Pancreas (tissue), 10 donors: ENCODE results near the gene LRRFIP2. TPM values are rescaled to one million over a fixed set of nuclear protein-coding genes. Genes with fewer than 3 reads are reported as not detected.
A peak's percentile ranks its signal among the peaks of the same experiment; 100 is the strongest.

ENCODE experiments used
- ATAC-seq, 4 donors: fragments of 200-7000 bp; cut with Tn5 transposase; one replicate each; pipeline versions ENCODE4 v1.8.0 to v1.9.1; 2020; ENCODE audit warnings: mild to moderate bottlenecking in 4 of 4, moderate library complexity in 4 of 4
- DNase-seq, 6 donors: peaks; one replicate each; pipeline ENCODE4 v3.0.0-alpha.2; 2020
- FAIRE-seq: peaks from 2 replicates; lab custom pipeline; 2012; peaks lifted over from hg19 to GRCh38; lab: Jason Lieb, UNC
- H3K27ac ChIP-seq, 4 donors: fragments of 200-600 bp; sonication (generic); 1 replicate in 3 of 4; 2 replicates in 1 of 4; pipeline versions ENCODE4 v1.5.0 to v1.8.0; 2020
- H3K27me3 ChIP-seq, 4 donors: fragments of 200-600 bp; one replicate each; pipeline ENCODE4 v1.8.0; 2021
- H3K36me3 ChIP-seq, 3 donors: fragments of 200-600 bp; sonication (generic) in 1 of 3; one replicate each; pipeline versions ENCODE4 v1.5.0 to v1.8.0; 2020 to 2021
- H3K4me1 ChIP-seq, 3 donors: fragments of 200-600 bp; one replicate each; pipeline ENCODE4 v1.8.0; 2021
- H3K4me3 ChIP-seq, 4 donors: fragments of 200-600 bp; sonication (generic) in 2 of 4; one replicate each; pipeline versions ENCODE4 v1.5.0 to v1.8.0; 2020 to 2021
- H3K9me3 ChIP-seq, 4 donors: fragments of 200-600 bp; one replicate each; pipeline ENCODE4 v1.8.0; 2021
- CTCF ChIP-seq, 4 donors: fragments of 200-600 bp; sonication (generic) in 3 of 4; IDR thresholded peaks; one replicate each; pipeline versions ENCODE4 v1.5.0 to v1.8.0; 2021; ENCODE audit warnings: antibody characterized with exemption in 4 of 4
- WGBS, 2 donors: extraction: QIAGEN DNeasy Blood & Tissue Kit; methylation state at CpG; one replicate each; pipeline ENCODE4 v1.1.7; 2013; 5-methylcytosine and 5-hydroxymethylcytosine counted together
- intact Hi-C, 3 donors: fragments of 100-400 bp; cut with DNase I; formaldehyde crosslinking; loops; one replicate each; pipeline versions ENCODE4 v1.11.1 to v1.14.2; 2022
- polyA plus RNA-seq, 2 donors: library from polyadenylated mRNA; stranded (reverse); fragments of 200-250 nt; gene quantifications; one replicate each; pipeline ENCODE4 v1.2.3, GENCODE V29; 2013
- total RNA-seq, 6 donors: library from RNA; stranded (reverse); fragmentation: NEBNext Ultra II Directional in 4 of 6; extraction: Animal tissue kit (Norgen Biotek cat#: 25700) in 4 of 6; gene quantifications; one replicate each; pipeline versions ENCODE4 v1.2.1 to v1.2.4, GENCODE V29; 2021 to 2023
- donor health status: healthy with polysubstance abuse.
- donor health status: DM: no; HTN: no; CAD: no; lungs with moderate emphysema.
- donor health status: DM: no; HTN: no; CAD: no.
- donor health status: control.
- donor health status: control.
- donor health status: Bipolar disorder and iron deficiency.
- donor health status: DM: yes; HTN: yes; CAD: no.
- donor health status: DM: no; HTN: no; CAD: no.
- donor health status: DM: no; HTN: no; CAD: no.
- donor health status: DM: yes; HTN: yes; CAD: no.

The LRRFIP2 gene
- total and polyA plus RNA-seq, 8 donors: 14.6 to 35.7 (median 21.8) TPM

- intact Hi-C loops: no loop called here
Measured at GRCh38 chr3:37099469-37099868, 74.9 kb downstream of the LRRFIP2 start.

GRCh38 chr3:37098884-37099283, 75.5 kb downstream of the LRRFIP2 start:
- ATAC-seq: no peak
- no peak overlapping the region for H3K27ac ChIP-seq
- DNase-seq: no peak
- H3K4me3 ChIP-seq: no peak overlapping the region
- no peaks in the 10 kb centered on the region for H3K27me3 ChIP-seq
- intact Hi-C loops: no loop called here
- no peak for TF ChIP-seq CTCF (IDR thresholded peaks at IDR 0.05)
- H3K9me3 ChIP-seq: no peaks in the 10 kb centered on the region
- no peaks in the 10 kb centered on the region for H3K36me3 ChIP-seq
- WGBS, 2 donors: 97 to 98% methylated on average over 2 of the region's 2 CpGs
- peaks cover 0 to 11% (median 8%) of the 10 kb centered on the region in 3 donors for H3K4me1 ChIP-seq
- no peak for FAIRE-seq

More at GRCh38 chr3:37099469-37099868, 74.9 kb downstream of the LRRFIP2 start:
- peaks cover 0 to 11% (median 8%) of the 10 kb centered on the region in 3 donors for H3K4me1 ChIP-seq
- TF ChIP-seq CTCF (IDR thresholded peaks at IDR 0.05): no peak
- no peak for FAIRE-seq
- no peaks in the 10 kb centered on the region for H3K27me3 ChIP-seq
- ATAC-seq: no peak
- H3K4me3 ChIP-seq: no peak overlapping the region
- DNase-seq: no peak
- no peaks in the 10 kb centered on the region for H3K9me3 ChIP-seq
- H3K36me3 ChIP-seq: no peaks in the 10 kb centered on the region
- H3K27ac ChIP-seq: no peak overlapping the region

GRCh38 chr3:37097776-37098175, 76.6 kb downstream of the LRRFIP2 start:
- DNase-seq (no peak), ATAC-seq (no peak), FAIRE-seq (peak; percentile 59)
- TF ChIP-seq CTCF (IDR thresholded peaks at IDR 0.05): no peak
- Histone ChIP-seq H3K27me3 (no peaks in the 10 kb centered on the region), H3K4me3 (no peak overlapping the region), H3K27ac (no peak overlapping the region), H3K9me3 (no peaks in the 10 kb centered on the region), H3K4me1 (peaks cover 0 to 11% (median 8%) of the 10 kb centered on the region in 3 donors), H3K36me3 (no peaks in the 10 kb centered on the region)
- intact Hi-C loops: no loop called here

GRCh38 chr3:37096975-37097374, 77.4 kb downstream of the LRRFIP2 start:
- Histone ChIP-seq H3K36me3 (no peaks in the 10 kb centered on the region), H3K27ac (no peak overlapping the region), H3K27me3 (no peaks in the 10 kb centered on the region), H3K4me3 (no peak overlapping the region), H3K9me3 (no peaks in the 10 kb centered on the region), H3K4me1 (peaks cover 0 to 11% (median 8%) of the 10 kb centered on the region in 3 donors)
- FAIRE-seq (no peak), DNase-seq (no peak), ATAC-seq (peak in 2 of 4 donors; percentile 22 to 35)
- WGBS, 2 donors: 12 to 14% methylated on average over 1 of the region's 1 CpG
- no peak for TF ChIP-seq CTCF (IDR thresholded peaks at IDR 0.05)
- intact Hi-C loops: no loop called here

GRCh38 chr3:37096288-37096687, 78.1 kb downstream of the LRRFIP2 start:
- WGBS, 2 donors: 13 to 14% methylated on average over 1 of the region's 1 CpG
- ATAC-seq (peak in 2 of 4 donors; percentile 43 to 54), FAIRE-seq (no peak)

More at GRCh38 chr3:37096288-37096687, 78.1 kb downstream of the LRRFIP2 start:
- Histone ChIP-seq H3K4me3 (no peak overlapping the region), H3K4me1 (peaks cover 0 to 11% (median 8%) of the 10 kb centered on the region in 3 donors), H3K36me3 (no peaks in the 10 kb centered on the region), H3K27me3 (no peaks in the 10 kb centered on the region), H3K9me3 (no peaks in the 10 kb centered on the region), H3K27ac (no peak overlapping the region)
- intact Hi-C loops: no loop called here
- TF ChIP-seq CTCF (IDR thresholded peaks at IDR 0.05): no peak
- no peak for DNase-seq
